ENCODE results near the gene LMNTD2.

The LMNTD2 gene

DNA sequence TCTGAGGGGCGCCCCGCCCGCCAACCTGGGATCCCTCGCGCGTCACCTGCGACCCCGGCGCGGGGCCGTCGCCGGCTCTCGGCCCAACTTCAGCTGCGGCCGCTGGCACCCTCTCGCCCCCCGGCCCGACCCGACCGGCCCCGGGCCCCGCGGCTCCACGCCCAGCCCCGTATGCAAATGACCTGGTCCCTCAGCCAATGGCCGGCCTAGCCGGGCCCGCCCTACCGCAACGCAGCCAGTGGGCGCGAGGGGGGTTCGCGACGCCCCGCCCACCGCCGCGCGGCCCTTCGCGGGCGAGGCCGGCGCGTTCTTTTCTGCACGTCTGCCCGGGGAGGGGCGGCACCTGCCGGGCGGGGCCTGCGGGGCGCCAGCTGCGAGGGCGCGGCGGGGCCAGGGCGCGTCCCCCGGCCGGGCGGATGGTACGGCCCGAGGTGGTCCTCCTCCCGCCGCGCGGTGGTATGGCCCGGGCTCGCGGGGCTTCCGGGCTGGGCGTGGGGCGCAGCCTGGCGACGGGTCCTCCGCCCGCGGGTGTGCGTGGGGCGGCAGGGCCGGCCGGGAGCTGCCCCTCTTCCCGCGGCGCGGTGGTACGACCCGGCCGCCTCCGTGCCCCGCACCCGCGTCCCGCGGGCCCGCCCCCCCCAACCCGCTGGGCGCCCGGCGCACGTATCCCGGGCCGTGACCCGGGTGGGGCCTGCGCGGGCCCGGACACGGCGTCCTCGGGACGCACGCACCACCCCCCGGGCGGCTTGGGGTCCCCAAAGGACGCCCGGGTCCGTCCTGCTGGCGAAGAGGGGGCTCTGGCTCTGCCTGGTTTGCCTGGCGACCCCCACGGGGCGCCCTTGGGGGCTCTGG is 8.0 kb upstream of the LMNTD2 start:
- peak; percentile 62 to 90 (median 78) for DNase-seq (ENCODE audit: low read depth in 4 of 4, low spot score in 1 of 4)

DNA sequence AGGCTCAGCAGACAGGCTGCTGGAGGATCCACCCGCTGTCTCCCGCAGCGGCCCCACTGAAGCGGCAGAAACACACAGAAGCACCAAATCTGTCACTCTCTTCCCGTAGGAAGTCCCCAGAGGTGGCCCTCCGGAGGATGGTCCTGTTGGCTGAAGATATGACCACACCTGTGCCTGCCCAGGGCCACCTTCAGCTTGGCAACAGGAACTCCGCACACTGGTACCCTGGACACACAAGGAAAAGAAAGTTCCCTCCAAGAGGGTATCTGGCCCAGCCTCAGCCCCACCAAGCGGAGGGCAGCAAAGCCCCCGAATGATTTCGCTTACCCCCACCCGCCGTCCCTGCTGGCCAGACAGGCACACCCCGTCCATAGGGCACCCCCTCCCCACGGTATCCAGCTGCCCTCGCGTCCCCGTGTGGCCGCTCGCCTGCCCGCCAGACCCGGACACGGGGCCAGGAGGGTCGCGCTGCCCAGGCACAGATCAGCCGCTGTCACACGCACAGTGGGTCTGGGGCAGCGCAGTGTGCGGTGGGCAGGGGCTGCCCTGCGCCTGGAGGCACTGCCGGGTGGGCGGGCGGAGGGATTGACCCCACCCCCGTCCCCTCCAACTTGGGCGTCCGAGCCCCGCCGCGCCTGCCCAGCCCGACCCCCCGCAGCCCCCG is 7.2 kb upstream of the LMNTD2 start:
- no peak for DNase-seq (ENCODE audit: low read depth in 4 of 4, low spot score in 1 of 4)

DNA sequence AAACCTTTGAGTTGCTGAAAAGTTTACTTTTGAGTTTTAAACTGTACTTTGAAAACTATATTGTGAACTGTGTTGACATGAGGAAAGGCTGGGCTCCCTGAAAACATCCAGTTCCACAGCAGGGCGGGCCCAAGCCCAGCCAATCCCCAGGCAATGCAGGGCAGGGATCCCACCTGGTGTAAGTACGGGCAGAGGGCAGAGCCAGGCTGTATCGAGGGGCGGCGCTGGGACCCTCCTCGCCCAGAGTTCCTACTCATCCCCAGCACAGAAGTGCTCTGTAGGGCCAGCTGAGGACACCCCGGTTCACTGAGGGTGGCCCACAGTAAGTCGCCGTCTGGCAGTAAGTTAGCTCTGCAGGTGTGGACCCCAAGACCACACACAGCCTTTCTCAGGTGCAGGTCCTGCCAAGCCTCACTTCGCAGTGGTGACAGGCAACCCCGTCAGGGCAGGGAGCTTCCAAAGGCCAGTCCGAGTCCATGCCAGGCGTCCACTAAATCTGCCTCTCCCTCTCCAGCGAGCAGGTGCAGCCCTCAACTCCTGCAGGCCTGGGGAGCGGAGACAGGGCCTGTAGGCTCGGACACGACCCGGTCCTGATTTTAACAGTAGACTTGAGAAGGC is 6.6 kb upstream of the LMNTD2 start:
- DNase-seq (ENCODE audit: low read depth in 4 of 4, low spot score in 1 of 4), result no peak

DNA sequence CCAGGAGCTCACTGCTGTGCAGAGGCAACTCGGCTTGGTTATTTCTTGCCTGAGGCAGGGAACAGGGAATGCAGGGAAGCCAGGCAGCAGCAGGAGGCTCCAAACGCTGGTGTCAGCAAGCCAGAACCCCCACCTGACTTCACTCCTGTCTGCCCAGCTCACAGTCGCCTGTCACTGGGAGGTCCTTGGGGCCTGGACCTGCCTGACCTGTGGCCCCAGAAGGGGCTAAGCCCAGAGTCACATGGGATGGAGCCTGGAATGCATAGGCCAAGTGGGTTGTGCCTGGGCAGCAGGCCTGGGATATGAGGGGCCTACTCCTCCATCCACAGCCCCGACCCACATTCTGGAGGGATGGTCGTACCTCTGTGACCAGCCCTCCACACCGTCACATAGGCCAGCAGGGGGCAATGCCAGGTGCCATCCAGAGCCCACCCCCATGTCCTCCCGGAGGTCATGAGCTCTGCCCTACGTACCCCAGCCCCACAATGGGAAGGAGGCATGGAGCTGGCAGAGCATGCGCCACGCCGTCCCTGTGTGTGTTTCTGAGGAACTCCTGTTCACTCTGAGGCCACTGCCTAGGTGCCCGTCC is 5.5 kb upstream of the LMNTD2 start:
- DNase-seq (ENCODE audit: low read depth in 4 of 4, low spot score in 1 of 4), result no peak

DNA sequence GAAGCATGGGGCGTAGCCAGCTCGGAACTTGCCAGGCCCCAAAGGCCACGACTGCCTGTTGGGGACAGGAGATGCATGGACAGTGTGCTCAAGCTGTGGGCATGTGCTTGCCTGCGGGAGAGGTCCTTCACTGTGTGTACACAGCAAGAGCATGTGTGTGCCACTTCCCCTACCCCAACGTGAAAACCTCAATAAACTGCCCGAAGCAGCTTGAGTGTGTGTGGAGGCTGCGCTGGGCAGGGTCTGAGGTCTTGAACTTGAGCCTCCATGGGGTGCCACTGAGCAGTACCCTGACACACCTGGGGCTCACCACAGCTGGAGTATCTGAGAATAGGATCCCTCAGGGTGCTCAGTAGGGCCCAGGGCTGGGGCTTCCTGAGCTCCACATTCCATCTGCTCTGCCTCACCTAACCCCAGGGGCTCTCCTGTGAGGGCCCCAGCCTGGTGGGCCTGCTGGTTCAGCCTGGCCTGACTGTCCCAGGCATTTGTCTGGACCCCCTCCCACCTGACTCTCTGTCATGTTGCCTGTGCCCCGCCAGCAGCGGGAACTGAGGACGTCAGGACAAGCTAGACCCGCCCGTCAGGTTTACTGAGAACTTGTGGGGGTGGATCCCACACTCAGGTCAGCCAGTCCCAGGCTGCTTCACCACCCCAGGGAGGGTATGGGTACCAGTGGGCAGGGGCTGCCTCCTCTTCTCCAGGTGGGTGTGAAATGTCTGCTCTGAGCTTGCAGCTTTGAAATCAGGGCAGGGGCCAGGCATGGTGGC is 3.5 kb upstream of the LMNTD2 start:
- no peak for DNase-seq (ENCODE audit: low read depth in 4 of 4, low spot score in 1 of 4)

DNA sequence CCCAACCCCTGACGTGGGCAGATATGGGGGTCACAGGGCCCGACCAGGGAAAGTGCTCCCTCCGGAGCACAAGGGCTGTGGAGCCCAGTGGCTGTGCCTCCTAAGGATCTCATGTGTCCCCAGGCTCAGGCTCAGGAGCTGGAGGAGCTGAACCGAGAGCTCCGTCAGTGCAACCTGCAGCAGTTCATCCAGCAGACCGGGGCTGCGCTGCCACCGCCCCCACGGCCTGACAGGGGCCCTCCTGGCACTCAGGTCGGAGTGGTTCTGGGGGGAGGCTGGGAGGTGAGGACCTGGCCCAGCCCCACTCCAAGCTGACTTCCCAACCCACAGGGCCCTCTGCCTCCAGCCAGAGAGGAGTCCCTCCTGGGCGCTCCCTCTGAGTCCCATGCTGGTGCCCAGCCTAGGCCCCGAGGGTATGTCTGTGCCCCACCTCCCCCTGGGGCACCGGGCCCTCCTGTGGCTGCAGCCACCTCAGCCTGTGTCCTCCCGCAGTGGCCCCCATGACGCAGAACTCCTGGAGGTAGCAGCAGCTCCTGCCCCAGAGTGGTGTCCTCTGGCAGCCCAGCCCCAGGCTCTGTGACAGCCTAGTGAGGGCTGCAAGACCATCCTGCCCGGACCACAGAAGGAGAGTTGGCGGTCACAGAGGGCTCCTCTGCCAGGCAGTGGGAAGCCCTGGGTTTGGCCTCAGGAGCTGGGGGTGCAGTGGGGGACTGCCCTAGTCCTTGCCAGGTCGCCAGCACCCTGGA is 2.7 kb upstream of the LMNTD2 start:
- DNase-seq (ENCODE audit: low read depth in 4 of 4, low spot score in 1 of 4), result no peak

DNA sequence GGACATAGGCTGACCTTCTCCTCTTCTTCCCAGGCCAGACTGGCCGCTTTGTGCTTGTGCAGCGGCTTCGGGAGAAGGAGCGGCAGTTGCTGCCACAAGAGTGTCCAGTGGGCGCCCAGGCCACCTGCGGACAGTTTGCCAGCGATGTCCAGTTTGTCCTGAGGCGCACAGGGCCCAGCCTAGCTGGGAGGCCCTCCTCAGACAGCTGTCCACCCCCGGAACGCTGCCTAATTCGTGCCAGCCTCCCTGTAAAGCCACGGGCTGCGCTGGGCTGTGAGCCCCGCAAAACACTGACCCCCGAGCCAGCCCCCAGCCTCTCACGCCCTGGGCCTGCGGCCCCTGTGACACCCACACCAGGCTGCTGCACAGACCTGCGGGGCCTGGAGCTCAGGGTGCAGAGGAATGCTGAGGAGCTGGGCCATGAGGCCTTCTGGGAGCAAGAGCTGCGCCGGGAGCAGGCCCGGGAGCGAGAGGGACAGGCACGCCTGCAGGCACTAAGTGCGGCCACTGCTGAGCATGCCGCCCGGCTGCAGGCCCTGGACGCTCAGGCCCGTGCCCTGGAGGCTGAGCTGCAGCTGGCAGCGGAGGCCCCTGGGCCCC is 1.6 kb upstream of the LMNTD2 start:
- DNase-seq (ENCODE audit: low read depth in 4 of 4, low spot score in 1 of 4), result no peak

DNA sequence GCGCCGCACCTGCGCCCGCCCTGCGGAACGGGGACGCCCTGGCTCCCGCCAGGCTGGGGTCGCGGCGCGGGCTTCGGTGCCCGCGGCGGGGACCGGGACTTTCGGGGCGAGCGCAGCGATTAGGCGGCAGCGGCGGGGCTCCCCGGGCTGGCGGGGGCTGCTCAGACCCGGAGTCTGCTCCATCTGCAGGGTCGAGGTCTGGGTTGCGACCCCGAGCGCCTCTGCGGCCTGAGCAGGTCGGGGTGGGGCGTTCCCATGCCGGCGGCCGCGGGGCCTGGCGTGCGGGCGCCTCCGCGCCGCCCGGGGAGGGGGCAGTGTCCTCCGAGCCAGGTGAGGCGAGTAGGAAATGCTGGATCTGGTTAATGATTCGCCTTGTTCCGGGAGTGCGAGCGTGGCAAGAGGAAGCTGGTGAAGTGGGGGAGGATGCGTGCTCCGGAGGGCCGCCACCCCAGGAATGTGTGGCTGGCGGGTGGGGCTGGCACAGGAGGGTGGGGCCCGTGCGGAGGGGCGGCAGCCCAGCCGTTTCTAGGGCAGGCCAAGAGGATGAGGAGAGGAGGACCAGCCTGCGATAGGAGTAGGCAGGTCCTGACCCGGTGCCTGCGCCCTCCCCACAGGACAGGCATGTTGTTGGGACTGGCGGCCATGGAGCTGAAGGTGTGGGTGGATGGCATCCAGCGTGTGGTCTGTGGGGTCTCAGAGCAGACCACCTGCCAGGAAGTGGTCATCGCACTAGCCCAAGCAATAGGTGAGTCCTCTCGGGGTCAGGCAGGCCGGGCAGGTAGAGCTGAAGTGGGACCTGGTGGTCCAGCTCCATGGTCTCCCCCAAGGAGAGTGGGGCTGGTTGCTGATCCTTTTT is 838 bp upstream of the LMNTD2 start:
- DNase-seq (ENCODE audit: low read depth in 4 of 4, low spot score in 1 of 4), result no peak

DNA sequence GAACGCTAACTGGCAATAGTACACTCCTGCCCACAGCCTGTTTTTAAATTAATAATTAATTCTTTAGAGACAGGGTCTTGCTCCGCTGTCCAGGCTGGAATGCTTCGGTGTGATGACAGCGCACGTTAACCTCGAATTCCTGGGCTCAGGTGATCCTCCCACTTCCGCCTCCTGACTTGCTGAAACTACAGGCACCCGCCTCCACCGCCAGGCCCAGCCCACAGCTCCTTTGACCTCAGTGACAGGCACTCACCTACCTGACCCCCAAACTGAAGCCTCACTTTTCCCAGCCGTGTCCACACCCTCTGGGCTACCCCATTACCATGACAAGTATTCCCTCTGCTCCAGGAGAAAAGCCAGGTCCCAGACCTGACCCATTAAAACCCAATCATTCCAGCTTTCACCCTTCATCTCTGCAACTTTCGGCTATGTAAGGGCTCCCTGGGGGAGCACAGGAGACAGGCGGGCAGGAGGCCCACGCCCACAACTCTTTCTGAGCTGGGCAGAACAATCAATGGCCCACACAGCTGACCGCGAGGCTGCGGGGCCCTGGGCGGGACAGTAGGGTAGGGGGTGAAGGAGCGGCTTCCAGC is 730 bp downstream of the LMNTD2 start:
- no peak for DNase-seq (ENCODE audit: low read depth in 4 of 4, low spot score in 1 of 4)

DNA sequence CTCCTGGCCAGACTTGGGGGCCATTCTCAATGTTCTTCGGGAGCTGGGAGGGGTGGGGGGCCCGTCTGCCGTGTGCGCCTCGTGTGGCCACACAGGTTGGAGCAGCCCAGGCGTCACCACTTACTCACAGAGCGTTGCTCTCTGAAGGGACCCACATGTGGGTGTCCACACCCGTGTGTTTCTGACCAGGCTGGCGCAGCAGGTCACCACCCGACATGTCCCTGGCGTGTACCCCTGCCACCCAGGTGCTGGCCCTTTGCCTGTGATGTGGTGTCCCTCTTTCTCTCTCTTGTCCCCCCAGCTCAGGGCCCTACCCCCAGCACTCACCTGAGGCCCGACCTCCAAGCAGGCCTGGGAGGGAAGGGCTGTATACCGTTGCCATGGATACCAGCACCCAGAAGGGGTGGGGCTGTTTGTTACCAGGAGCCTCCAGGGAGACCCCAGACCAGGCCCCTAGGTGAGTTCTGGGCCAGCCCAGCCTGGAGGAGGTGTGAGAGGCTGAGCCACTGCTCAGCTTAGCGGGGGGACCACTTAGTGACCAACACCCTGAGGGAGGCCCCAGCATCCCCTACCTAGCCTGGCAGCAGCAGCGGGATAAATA is 1.4 kb downstream of the LMNTD2 start:
- no peak for DNase-seq (ENCODE audit: low read depth in 4 of 4, low spot score in 1 of 4)

DNA sequence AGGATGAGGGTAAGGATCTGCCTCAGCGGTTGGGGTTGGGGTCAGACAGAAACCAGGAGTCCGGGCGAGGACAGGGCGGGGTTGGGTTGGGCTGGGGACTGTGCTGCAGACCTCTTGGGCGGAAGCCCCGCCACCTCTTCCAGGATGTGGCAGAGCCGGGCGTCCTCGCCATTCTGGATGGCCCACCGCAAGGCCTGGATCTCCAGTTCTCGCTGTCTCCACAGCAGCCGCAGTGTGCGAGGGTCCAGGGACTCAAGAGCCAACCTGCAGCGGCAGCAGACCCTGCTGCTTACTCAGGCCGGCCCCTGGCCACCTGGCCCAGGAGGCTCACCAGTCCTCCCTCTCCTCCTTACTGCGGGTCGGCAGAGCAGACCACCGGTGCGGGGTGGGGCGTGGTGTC is 2.0 kb downstream of the LMNTD2 start:
- DNase-seq (ENCODE audit: low read depth in 4 of 4, low spot score in 1 of 4), result no peak

DNA sequence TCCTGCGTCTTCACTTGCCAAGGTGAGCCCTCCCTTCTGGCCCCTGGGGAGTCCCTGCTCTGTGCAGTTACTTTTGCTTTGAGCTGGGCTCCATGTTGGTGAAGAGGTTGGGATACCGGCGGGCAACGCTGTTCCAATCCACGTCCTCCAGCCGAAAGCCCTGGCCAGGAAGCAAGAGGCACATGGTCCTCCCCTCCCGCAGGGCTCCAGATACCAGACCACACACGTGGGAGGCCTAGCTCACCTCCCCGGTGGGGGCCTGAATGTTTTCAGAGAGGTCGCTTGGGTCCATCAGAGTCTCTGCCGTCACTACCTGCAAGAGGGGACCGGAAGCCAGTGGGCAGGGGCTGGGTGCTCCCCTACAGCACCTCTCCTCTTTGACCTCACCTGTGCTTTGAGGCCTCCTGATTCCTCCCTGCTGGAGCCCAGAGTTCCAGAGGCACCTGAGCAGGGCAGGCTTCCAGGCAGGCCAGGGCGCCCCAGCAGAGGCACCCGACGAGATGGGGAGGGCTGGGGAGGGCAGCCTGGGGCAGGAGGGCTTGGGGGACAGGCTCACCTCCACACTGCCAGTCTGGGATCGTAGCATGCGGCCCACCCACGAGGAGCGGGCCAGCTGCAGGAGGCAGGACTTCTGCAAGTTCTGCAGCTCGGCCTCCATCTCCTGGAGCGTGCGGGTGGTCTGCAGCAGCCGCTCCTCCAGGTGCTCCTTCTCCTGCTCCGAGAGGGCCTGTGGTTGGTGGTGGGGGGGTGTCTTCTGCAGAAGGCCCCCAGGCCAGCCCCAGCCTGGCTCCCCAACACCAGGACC is 3.0 kb downstream of the LMNTD2 start:
- DNase-seq (ENCODE audit: low read depth in 4 of 4, low spot score in 1 of 4), result no peak

DNA sequence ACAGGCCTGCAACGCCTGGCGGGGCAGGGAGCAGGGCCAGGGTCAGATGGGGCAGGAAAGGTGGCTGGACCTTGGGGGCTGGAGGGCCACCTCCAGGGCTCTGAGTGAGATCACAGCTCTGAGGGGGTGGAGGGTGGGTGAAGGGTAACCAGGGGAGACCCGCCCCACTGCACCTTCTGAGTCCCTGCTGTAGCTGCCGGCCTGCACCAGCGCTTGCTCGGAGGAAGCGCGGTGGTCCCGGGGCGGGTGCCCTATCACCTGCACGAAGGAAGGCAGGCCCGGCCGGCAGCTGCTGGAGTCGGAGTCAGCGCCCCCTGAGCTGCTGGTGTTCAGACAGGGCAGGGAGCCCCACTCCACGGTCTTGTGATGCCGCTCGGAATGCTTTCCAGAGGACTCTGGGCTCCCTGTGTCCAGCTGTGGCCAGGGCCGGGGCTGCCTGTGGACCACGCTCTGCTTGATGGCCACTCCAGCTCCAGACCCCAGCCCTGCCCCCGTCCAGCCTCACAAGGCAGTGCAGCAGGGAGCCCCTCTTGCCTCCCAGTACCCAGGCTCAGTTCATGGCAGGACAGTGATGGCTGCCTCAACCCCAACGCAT is 3.8 kb downstream of the LMNTD2 start:
- no peak for DNase-seq (ENCODE audit: low read depth in 4 of 4, low spot score in 1 of 4)

DNA sequence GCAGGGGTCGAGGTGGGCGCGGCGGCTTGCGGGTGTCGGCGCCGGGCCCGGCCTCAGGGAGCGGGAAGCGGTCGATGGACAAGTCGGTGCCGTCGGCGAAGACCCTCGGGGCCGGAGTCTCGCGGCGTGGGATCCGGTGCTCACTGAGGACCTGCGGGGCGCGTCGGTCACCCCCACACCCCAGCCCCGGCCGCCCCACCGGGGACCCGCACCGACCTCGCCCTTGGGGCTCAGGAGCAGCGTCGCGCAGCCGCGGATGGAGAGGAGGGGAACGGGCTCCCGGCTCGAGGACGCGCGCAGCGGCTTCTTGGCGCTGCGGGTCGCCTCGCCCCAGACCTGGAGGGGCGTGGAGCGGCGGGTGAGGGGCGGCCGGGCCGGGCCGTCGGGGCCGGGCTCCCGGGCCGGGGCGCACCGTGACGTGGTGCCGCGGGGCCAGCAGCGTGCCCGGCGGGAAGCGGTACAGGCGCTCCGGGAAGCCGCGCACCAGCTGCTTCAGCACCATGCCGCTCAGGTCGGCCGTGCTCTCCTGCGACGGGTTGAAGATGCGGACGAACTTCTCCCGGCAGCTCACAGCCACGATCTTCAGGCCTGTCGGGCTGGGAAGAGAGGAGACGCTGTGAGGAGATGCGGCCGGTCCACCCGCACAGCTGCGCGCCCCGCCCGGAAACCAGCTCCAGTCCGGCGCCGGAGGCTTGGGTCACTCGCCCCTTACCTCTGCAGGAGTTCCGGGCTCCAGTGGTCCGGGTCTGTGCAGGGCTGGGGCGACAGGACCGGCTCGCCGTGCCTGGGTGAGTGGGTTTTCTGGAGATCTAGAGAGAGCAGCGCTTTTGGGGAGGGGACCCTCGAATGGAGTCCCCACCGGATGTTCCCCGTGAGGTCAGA is 4.5 kb downstream of the LMNTD2 start:
- DNase-seq (ENCODE audit: low read depth in 4 of 4, low spot score in 1 of 4), result no peak

DNA sequence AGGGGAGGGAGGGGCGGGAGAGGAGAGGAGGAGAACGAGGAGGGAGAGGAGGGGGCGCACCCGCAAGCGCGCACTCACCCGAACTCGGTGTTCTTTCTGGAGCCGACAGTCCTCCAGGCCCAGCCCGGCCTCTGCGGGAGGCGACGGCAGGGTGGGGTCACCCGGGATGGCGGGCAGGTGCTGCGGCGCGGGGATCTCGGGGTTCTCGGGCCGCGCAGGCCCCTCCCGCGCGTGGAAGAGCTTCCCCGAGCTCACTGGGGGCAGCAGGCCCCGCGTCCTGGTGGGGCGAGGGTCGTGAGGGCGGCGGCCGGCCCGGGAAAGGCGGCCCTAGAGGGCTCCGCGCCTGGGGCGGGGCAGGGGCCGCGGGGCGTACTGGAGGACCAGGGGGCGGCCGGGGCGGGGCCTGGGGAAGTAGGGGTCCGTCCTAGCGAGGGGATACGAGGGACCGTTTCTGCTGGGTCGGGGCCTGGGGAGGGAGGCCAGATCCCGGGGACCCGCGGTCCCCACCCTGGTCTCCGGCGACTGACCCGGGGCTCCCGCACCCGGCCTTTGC is 5.2 kb downstream of the LMNTD2 start:
- no peak for DNase-seq (ENCODE audit: low read depth in 4 of 4, low spot score in 1 of 4)

All from stimulated activated CD4-positive, alpha-beta T cell treated with anti-CD3 and anti-CD28 coated beads, Interleukin-1b, Interleukin-23, amount 100 ng/mL, for 24 hours (primary cell).